Keratinocyte (primary cell): ENCODE results near the gene KRTAP4-6.

Experiments
- EZH2 ChIP-seq: IDR thresholded peaks from one replicate; pipeline ENCODE4 v1.6.1; 2012; ENCODE audit warnings: inconsistent platforms, mild to moderate bottlenecking, low read length, moderate library complexity
- TF ChIP-seq, protein P1 (sequence below), 3 experiments: IDR thresholded peaks in 1 of 3; conservative IDR thresholded peaks in 1 of 3; optimal IDR thresholded peaks in 1 of 3; 2 replicates in 2 of 3; 3 replicates in 1 of 3; pipeline versions ENCODE3 to v1.5.1; 2011; ENCODE audit warnings: low read length in 3 of 3, mild to moderate bottlenecking in 3 of 3, moderate library complexity in 2 of 3, control low read depth in 1 of 3, inconsistent platforms in 1 of 3; ENCODE audit not compliant: insufficient read depth in 2 of 3; ENCODE audit errors: extremely low read depth in 1 of 3

DNA sequence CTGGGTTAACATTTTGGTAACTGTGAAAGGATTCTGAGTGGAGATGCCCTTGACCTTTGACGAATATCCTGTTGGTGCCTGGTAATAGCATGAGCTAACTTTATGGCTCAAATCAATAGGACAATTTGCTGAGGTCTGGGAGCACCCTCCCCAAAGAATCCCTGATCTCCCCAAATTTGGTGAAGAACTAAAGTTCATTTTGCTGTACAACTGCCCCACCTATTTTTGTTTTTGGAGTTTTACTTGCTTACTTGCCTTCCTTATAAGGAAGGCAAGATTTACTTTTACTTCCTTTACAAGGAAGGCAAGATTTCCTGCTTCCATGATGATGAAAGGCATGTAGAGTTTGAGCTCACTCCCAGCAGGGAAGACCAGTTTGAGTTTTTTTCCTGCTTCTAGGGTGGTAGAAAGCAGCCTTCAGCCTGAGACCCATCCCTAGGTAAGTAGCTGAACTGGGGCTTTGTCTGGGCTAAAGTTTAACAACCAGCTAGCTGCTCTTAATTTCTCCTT lies 32.3 kb downstream of the KRTAP4-6 start:
- TF ChIP-seq, protein P1, sequence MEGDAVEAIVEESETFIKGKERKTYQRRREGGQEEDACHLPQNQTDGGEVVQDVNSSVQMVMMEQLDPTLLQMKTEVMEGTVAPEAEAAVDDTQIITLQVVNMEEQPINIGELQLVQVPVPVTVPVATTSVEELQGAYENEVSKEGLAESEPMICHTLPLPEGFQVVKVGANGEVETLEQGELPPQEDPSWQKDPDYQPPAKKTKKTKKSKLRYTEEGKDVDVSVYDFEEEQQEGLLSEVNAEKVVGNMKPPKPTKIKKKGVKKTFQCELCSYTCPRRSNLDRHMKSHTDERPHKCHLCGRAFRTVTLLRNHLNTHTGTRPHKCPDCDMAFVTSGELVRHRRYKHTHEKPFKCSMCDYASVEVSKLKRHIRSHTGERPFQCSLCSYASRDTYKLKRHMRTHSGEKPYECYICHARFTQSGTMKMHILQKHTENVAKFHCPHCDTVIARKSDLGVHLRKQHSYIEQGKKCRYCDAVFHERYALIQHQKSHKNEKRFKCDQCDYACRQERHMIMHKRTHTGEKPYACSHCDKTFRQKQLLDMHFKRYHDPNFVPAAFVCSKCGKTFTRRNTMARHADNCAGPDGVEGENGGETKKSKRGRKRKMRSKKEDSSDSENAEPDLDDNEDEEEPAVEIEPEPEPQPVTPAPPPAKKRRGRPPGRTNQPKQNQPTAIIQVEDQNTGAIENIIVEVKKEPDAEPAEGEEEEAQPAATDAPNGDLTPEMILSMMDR (optimal IDR thresholded peaks at IDR 0.05 in 1 of 3, IDR thresholded peaks at IDR 0.05 in 1 of 3, conservative IDR thresholded peaks at IDR 0.05 in 1 of 3; ENCODE audit: extremely low read depth in 1 of 3, insufficient read depth in 2 of 3, low read length in 3 of 3): no peak
- TF ChIP-seq EZH2: no peak
